ENCODE data around the gene QRFP. TPM values are rescaled to one million over a fixed set of nuclear protein-coding genes. Genes with fewer than 3 reads are reported as not detected.
A peak's percentile ranks its signal among the peaks of the same experiment; 100 is the strongest.
"Not testable (repeated sequence)": the region's sequence is repeated elsewhere in the genome, so short reads cannot be mapped to it uniquely, and the experiment has no call there.

Gene QRFP
- total RNA-seq, 1 donor from 2014 or later, result not detected

- no peaks in the 10 kb centered on the region for H3K36me3 ChIP-seq
- intact Hi-C loops (cut with DNase I), result no loop called here
- no peaks in the 10 kb centered on the region for H3K27me3 ChIP-seq
- no peak for DNase-seq (ENCODE audit: low spot score in 2 of 2)
- no peak overlapping the region for H3K4me3 ChIP-seq
- no peak overlapping the region for H3K27ac ChIP-seq
- H3K9me3 ChIP-seq, result no peaks in the 10 kb centered on the region
- TF ChIP-seq CTCF (IDR thresholded peaks at IDR 0.05), result no peak
- H3K4me1 ChIP-seq, result peaks cover 0 to 9% of the 10 kb centered on the region in 2 donors
Observed at GRCh38 chr9:130915096-130915447, 18.5 kb upstream of the QRFP start.

- intact Hi-C loops (cut with DNase I), result no loop called here
- TF ChIP-seq CTCF (IDR thresholded peaks at IDR 0.05), result no peak
- no peaks in the 10 kb centered on the region for H3K27me3 ChIP-seq
- H3K9me3 ChIP-seq, result no peaks in the 10 kb centered on the region
- H3K4me1 ChIP-seq, result peaks cover 0 to 9% of the 10 kb centered on the region in 2 donors
- no peak for DNase-seq (ENCODE audit: low spot score in 2 of 2)
- H3K4me3 ChIP-seq, result no peak overlapping the region
- H3K27ac ChIP-seq, result no peak overlapping the region
- H3K36me3 ChIP-seq, result no peaks in the 10 kb centered on the region
Observed at GRCh38 chr9:130914417-130915095, 17.9 kb upstream of the QRFP start.

- no peak for DNase-seq (ENCODE audit: low spot score in 2 of 2)
- H3K4me3 ChIP-seq, result peak overlapping the region in 1 of 2 donors; percentile 45
- H3K27me3 ChIP-seq, result no peaks in the 10 kb centered on the region
- intact Hi-C loops (cut with DNase I), result no loop called here
- peaks cover 0 to 9% of the 10 kb centered on the region in 2 donors for H3K4me1 ChIP-seq
- no peaks in the 10 kb centered on the region for H3K36me3 ChIP-seq
- no peak for TF ChIP-seq CTCF (IDR thresholded peaks at IDR 0.05)
- H3K9me3 ChIP-seq, result no peaks in the 10 kb centered on the region
- peak overlapping the region in 1 of 2 donors; percentile 1 for H3K27ac ChIP-seq
Observed at GRCh38 chr9:130913599-130914416, 17.2 kb upstream of the QRFP start.

- intact Hi-C loops (cut with DNase I), result no loop called here
- H3K4me3 ChIP-seq, result peak overlapping the region; percentile 21 to 45
- H3K27ac ChIP-seq, result no peak overlapping the region
- H3K9me3 ChIP-seq, result no peaks in the 10 kb centered on the region
- H3K36me3 ChIP-seq, result no peaks in the 10 kb centered on the region
- H3K4me1 ChIP-seq, result peaks cover 0 to 9% of the 10 kb centered on the region in 2 donors
- peak; percentile 15 to 80 for DNase-seq (ENCODE audit: low spot score in 2 of 2)
- TF ChIP-seq CTCF (IDR thresholded peaks at IDR 0.05), result no peak
- H3K27me3 ChIP-seq, result no peaks in the 10 kb centered on the region
Observed at GRCh38 chr9:130912932-130913598, 16.5 kb upstream of the QRFP start.

- peaks cover 0 to 9% of the 10 kb centered on the region in 2 donors for H3K4me1 ChIP-seq
- DNase-seq (ENCODE audit: low spot score in 2 of 2), result no peak
- H3K27ac ChIP-seq, result no peak overlapping the region
- H3K9me3 ChIP-seq, result no peaks in the 10 kb centered on the region
- intact Hi-C loops (cut with DNase I), result no loop called here
- H3K36me3 ChIP-seq, result no peaks in the 10 kb centered on the region
- no peak for TF ChIP-seq CTCF (IDR thresholded peaks at IDR 0.05)
- H3K4me3 ChIP-seq, result no peak overlapping the region
- H3K27me3 ChIP-seq, result no peaks in the 10 kb centered on the region
Observed at GRCh38 chr9:130911254-130912049, 14.8 kb upstream of the QRFP start.

GRCh38 chr9:130910670-130911069, 14.1 kb upstream of the QRFP start:
- DNase-seq (ENCODE audit: low spot score in 2 of 2); H3K9me3 ChIP-seq; H3K27me3 ChIP-seq; H3K27ac ChIP-seq; H3K4me3 ChIP-seq; H3K4me1 ChIP-seq; H3K36me3 ChIP-seq; intact Hi-C loops (cut with DNase I): not testable (repeated sequence)

GRCh38 chr9:130910041-130910440, 13.4 kb upstream of the QRFP start:
- H3K9me3 ChIP-seq; H3K27ac ChIP-seq; H3K27me3 ChIP-seq; H3K4me1 ChIP-seq; H3K4me3 ChIP-seq; DNase-seq (ENCODE audit: low spot score in 2 of 2); intact Hi-C loops (cut with DNase I); H3K36me3 ChIP-seq: not testable (repeated sequence)

Measured in ascending aorta (tissue), 2 donors.